Measurements from ENCODE around the gene PSMD2. TPM values are rescaled to one million over a fixed set of nuclear protein-coding genes. Genes with fewer than 3 reads are reported as not detected.

The PSMD2 gene
- total and polyA plus RNA-seq, 2 of the 8 experiments (the other 6 are each of a cell fraction or from before 2014, with no cell fraction given) = 350 to 363 TPM

- Histone ChIP-seq H3K9me3 (ENCODE audit: insufficient read depth in 2 of 2, low read depth in 1 of 2, low read length in 1 of 2) (no peaks in the 10 kb centered on the region), H2BK5ac (ENCODE audit: low read depth, low read length) (no peak overlapping the region), H3K9ac (replicated peaks in 1 of 4; ENCODE audit: extremely low read depth in 1 of 4, low read depth in 3 of 4, low read length in 3 of 4) (peak overlapping the region in 2 of 4 experiments; percentile 34 to 53; a peak in 3 of 7 replicates), H2AFZ (ENCODE audit: low read length) (no peak overlapping the region), H2BK12ac (ENCODE audit: low read depth, low read length) (no peak overlapping the region), H2BK20ac (ENCODE audit: low read length) (no peak overlapping the region), H3K36me3 (ENCODE audit: control insufficient read depth in 2 of 4, insufficient read depth in 4 of 4, low read length in 3 of 4) (peaks cover 4 to 17% (median 11%) of the 10 kb centered on the region in 4 experiments; a peak in 7 of 8 replicates), H4K91ac (replicated peaks; ENCODE audit: insufficient read length, low read length) (no peak overlapping the region), H2BK15ac (ENCODE audit: low read length) (no peak overlapping the region), H3K18ac (ENCODE audit: extremely low read depth, low read length) (no peak overlapping the region), H3K4me1 (replicated peaks in 1 of 4; ENCODE audit: control insufficient read depth in 3 of 4, insufficient read depth in 4 of 4, low read length in 3 of 4) (peaks cover 5 to 27% (median 18%) of the 10 kb centered on the region in 4 experiments), H3K56ac (replicated peaks; ENCODE audit: insufficient read length, low read depth, low read length) (no peak overlapping the region), H3K79me1 (ENCODE audit: low read depth, low read length) (peaks cover 9% of the 10 kb centered on the region), H3K23ac (ENCODE audit: insufficient read length) (no peak overlapping the region), H3K4me2 (ENCODE audit: insufficient read depth in 1 of 2, low read depth in 2 of 2, low read length in 2 of 2) (peak overlapping the region; percentile 72 to 98), H4K5ac (ENCODE audit: insufficient read length, low read depth, low read length) (no peak overlapping the region), H4K8ac (ENCODE audit: extremely low read depth, insufficient read depth, low read length) (peak overlapping the region; percentile 81; the same call in 1 of the 2 replicates), H2BK120ac (replicated peaks; ENCODE audit: low read depth, low read length) (no peak overlapping the region), H3K27me3 (replicated peaks in 1 of 4; ENCODE audit: control insufficient read depth in 3 of 4, extremely low read depth in 1 of 4, insufficient read depth in 3 of 4, low read length in 3 of 4) (no peaks in the 10 kb centered on the region), H4K20me1 (replicated peaks in 1 of 2; ENCODE audit: control insufficient read depth in 1 of 2, insufficient read depth in 2 of 2, low read length in 2 of 2) (peaks cover 13 to 28% of the 10 kb centered on the region in 2 experiments), H2AK5ac (ENCODE audit: low read depth, low read length) (no peak overlapping the region), H3K14ac (ENCODE audit: insufficient read length) (no peak overlapping the region), H3K79me2 (ENCODE audit: control insufficient read depth in 1 of 2, insufficient read depth in 2 of 2, low read length in 2 of 2) (peaks cover 0 to 2% of the 10 kb centered on the region in 2 experiments; a peak in 1 of 4 replicates), H3K4ac (replicated peaks; ENCODE audit: insufficient read length, low read depth, low read length) (no peak overlapping the region), H3K23me2 (ENCODE audit: low read depth, low read length) (peaks cover 14% of the 10 kb centered on the region), H3K27ac (ENCODE audit: low read depth, low read length) (no peak overlapping the region), H3K4me3 (ENCODE audit: extremely low read depth in 1 of 4, insufficient read depth in 2 of 4, low read depth in 3 of 4, low read length in 4 of 4) (peak overlapping the region in 3 of 4 experiments; percentile 12 to 50 (median 32); a peak in 4 of 8 replicates)
- CTCF ChIA-PET (ENCODE audit: partially characterized antibody) = interaction anchor here (0.6 to 3.6 kb wide), 11 partner anchors 9 to 1367 kb away, joined by 3 to 16 read pairs (median 5); no protein-coding TSS in a partner anchor
- POLR2A ChIA-PET (ENCODE audit: partially characterized antibody) = interaction anchor here (0.8 to 3.6 kb wide), 12 partner anchors 9 to 156 kb away, joined by 3 to 30 read pairs (median 4); partner anchors contain the start of gene EIF4G1
- FAIRE-seq (no peak), DNase-seq (ENCODE audit: low read depth in 1 of 2, low spot score in 2 of 2) (no peak)
- WGBS, 2 experiments (ENCODE audit: extremely low coverage in 1 of 2, insufficient coverage in 1 of 2, insufficient read length in 1 of 2, insufficient replicate concordance in 2 of 2, low coverage in 1 of 2, low lambda C conversion rate in 2 of 2, missing lambda C conversion rate in 1 of 2) = 58% methylated on average over 8 of the region's 8 CpGs; no CpG with 5 or more reads in 1 of the 2 experiments
- no peak for TF ChIP-seq RNF2 (IDR thresholded peaks at IDR 0.05; ENCODE audit: borderline replicate concordance, low read depth, low read length, missing control alignments, poor library complexity, severe bottlenecking)
- TF ChIP-seq ZNF274 (IDR thresholded peaks at IDR 0.05; ENCODE audit: borderline replicate concordance, extremely low read depth, low read length) = no peak
- no peak for TF ChIP-seq CBX8 (IDR thresholded peaks at IDR 0.05; ENCODE audit: borderline replicate concordance, low read depth, low read length)
- no peak for TF ChIP-seq KDM5A (IDR thresholded peaks at IDR 0.05; ENCODE audit: low read length)
- TF ChIP-seq EGR1 (IDR thresholded peaks at IDR 0.05; ENCODE audit: borderline replicate concordance, low read depth, low read length) = no peak
- TF ChIP-seq SUZ12 (IDR thresholded peaks at IDR 0.05; ENCODE audit: low read length) = no peak
- TF ChIP-seq HDAC2 (IDR thresholded peaks at IDR 0.05; ENCODE audit: borderline replicate concordance in 1 of 2, low read depth in 2 of 2, low read length in 2 of 2) = no peak
- no peak for TF ChIP-seq ATF2 (IDR thresholded peaks at IDR 0.05; ENCODE audit: low read length)
- no peak for TF ChIP-seq GABPA (IDR thresholded peaks at IDR 0.05; ENCODE audit: borderline replicate concordance, insufficient read depth, low read length)
- no peak for TF ChIP-seq CHD2 (IDR thresholded peaks at IDR 0.05; ENCODE audit: low read length)
- no peak for TF ChIP-seq JUN (IDR thresholded peaks at IDR 0.05; ENCODE audit: low read depth, low read length)
Measured at GRCh38 chr3:184339001-184339400, 40.0 kb downstream of the PSMD2 start.

Measured in H1 (cell line).